GM12878 (cell line): ENCODE data around the gene FREM2. TPM values are rescaled to one million over a fixed set of nuclear protein-coding genes. Genes with fewer than 3 reads are reported as not detected.
A peak's percentile ranks its signal among the peaks of the same experiment; 100 is the strongest.

Source experiments
- ATAC-seq: fragments of 200-7000 bp; cut with Tn5 transposase; 3 replicates; pipeline ENCODE4 v1.9.1; 2020; ENCODE audit warnings: mild to moderate bottlenecking, moderate library complexity
- BruUV-seq: library from RNA; stranded (reverse); fragments of 400-500 nt; replicated peaks from 2 replicates; lab custom pipeline; 2021; lab: Mats Ljungman, UMichigan
- CTCF ChIA-PET: fragments of 300-600 bp; sonication (Branson Sonifier 250); formaldehyde crosslinking; extraction: SDS; loops from one replicate; lab custom pipeline; 2021; ENCODE audit warnings: inconsistent platforms; lab: Yijun Ruan, JAX
- POLR2A ChIA-PET: fragments of 350-600 bp; formaldehyde crosslinking; extraction: SDS; loops from one replicate; lab custom pipeline; 2021; ENCODE audit warnings: inconsistent platforms; lab: Charles Lee
- RAD21 ChIA-PET: fragments of 300-600 bp; sonication (Branson Sonifier 250); formaldehyde crosslinking; loops from one replicate; lab custom pipeline; 2023; ENCODE audit warnings: antibody characterized with exemption; ENCODE audit not compliant: unreplicated experiment; lab: Charles Lee
- SMC1A ChIA-PET: fragments of 300-600 bp; sonication (Branson Sonifier 250); formaldehyde crosslinking; loops from one replicate; lab custom pipeline; 2023; ENCODE audit not compliant: unreplicated experiment, uncharacterized antibody; lab: Charles Lee
- DNase-seq: peaks from one replicate; pipeline ENCODE4 v3.0.0-alpha.2; 2011; ENCODE audit warnings: low read depth, low spot score
- FAIRE-seq: peaks from 3 replicates; lab custom pipeline; 2011; peaks lifted over from hg19 to GRCh38; lab: Jason Lieb, UNC
- H2AFZ ChIP-seq: 2 replicates; pipeline ENCODE4 v1.6.0; 2011; ENCODE audit warnings: low read depth, low read length, control low read depth; ENCODE audit not compliant: control insufficient read depth
- H3K27ac ChIP-seq: 2 replicates; pipeline ENCODE4 v1.5.1; 2011; ENCODE audit warnings: control low read depth; ENCODE audit not compliant: control insufficient read depth, insufficient read depth
- H3K27me3 ChIP-seq, 2 experiments: replicated peaks in 1 of 2; 2 replicates each; pipeline versions ENCODE4 v1.6.0 to v1.6.1; 2011; ENCODE audit warnings: low read length in 1 of 2; ENCODE audit not compliant: control insufficient read depth in 2 of 2, insufficient read depth in 2 of 2
- H3K36me3 ChIP-seq, 2 experiments: 2 replicates each; pipeline ENCODE4 v1.5.1; 2011; ENCODE audit warnings: low read length in 1 of 2; ENCODE audit not compliant: control insufficient read depth in 2 of 2, insufficient read depth in 2 of 2
- H3K4me1 ChIP-seq: 2 replicates; pipeline ENCODE4 v1.6.1; 2011; ENCODE audit warnings: mild to moderate bottlenecking, low read length, moderate library complexity, mixed read lengths; ENCODE audit not compliant: control insufficient read depth, insufficient read depth
- H3K4me2 ChIP-seq: 2 replicates; pipeline ENCODE4 v1.6.0; 2011; ENCODE audit warnings: control low read depth; ENCODE audit not compliant: control insufficient read depth, insufficient read depth
- H3K4me3 ChIP-seq: fragments of 200-600 bp; sonication (generic); 2 replicates; pipeline ENCODE4 v1.5.1; 2016
- H3K79me2 ChIP-seq: 2 replicates; pipeline ENCODE4 v1.6.0; 2011; ENCODE audit warnings: low read length; ENCODE audit not compliant: control insufficient read depth, insufficient read depth
- H3K9ac ChIP-seq: 2 replicates; pipeline ENCODE4 v1.8.0; 2011; ENCODE audit warnings: low read length, control low read depth, mixed read lengths; ENCODE audit not compliant: control insufficient read depth, insufficient read depth
- H3K9me3 ChIP-seq: replicated peaks from 3 replicates; pipeline ENCODE4 v1.5.1; 2011; ENCODE audit warnings: mild to moderate bottlenecking, low read length; ENCODE audit not compliant: control insufficient read depth, insufficient read depth
- H4K20me1 ChIP-seq: 2 replicates; pipeline ENCODE4 v1.6.0; 2011; ENCODE audit not compliant: control insufficient read depth, insufficient read depth
- ATF7 ChIP-seq: fragments of 450-650 bp; IDR thresholded peaks from 2 replicates; pipeline ENCODE4 v1.6.1; 2016; ENCODE audit warnings: low read depth, mild to moderate bottlenecking
- BMI1 ChIP-seq: fragments of 450-650 bp; IDR thresholded peaks from 2 replicates; pipeline ENCODE4 v1.6.1; 2016; ENCODE audit warnings: mild to moderate bottlenecking, moderate library complexity, borderline replicate concordance
- CREB1 ChIP-seq: IDR thresholded peaks from 2 replicates; pipeline ENCODE4 v1.6.1; 2012; ENCODE audit warnings: low read depth, mild to moderate bottlenecking, inconsistent platforms
- HDAC2 ChIP-seq: fragments of 200-600 bp; sonication (generic); IDR thresholded peaks from 2 replicates; pipeline ENCODE4 v1.6.1; 2017
- IKZF1 ChIP-seq: fragments of 450-650 bp; conservative IDR thresholded peaks from 2 replicates; pipeline ENCODE4 v1.6.1; 2017; ENCODE audit warnings: antibody characterized with exemption, mild to moderate bottlenecking
- IKZF2 ChIP-seq, 2 experiments: fragments of 450-650 bp; IDR thresholded peaks; 2 replicates each; pipeline ENCODE4 v1.6.1; 2017; ENCODE audit warnings: mild to moderate bottlenecking in 2 of 2, moderate library complexity in 2 of 2
- MEF2A ChIP-seq: IDR thresholded peaks from 2 replicates; pipeline ENCODE4 v1.6.1; 2011; ENCODE audit warnings: low read depth, mild to moderate bottlenecking, low read length, moderate library complexity; ENCODE audit not compliant: insufficient read depth
- MTA3 ChIP-seq: IDR thresholded peaks from 2 replicates; pipeline ENCODE4 v1.6.1; 2012; ENCODE audit warnings: low read length, inconsistent platforms, borderline replicate concordance
- NFYB ChIP-seq: IDR thresholded peaks from 2 replicates; pipeline ENCODE4 v1.6.1; 2011; ENCODE audit warnings: low read depth, mild to moderate bottlenecking, low read length, improper control_type of control experiment, moderate library complexity; ENCODE audit not compliant: insufficient read depth
- NR2F1 ChIP-seq: fragments of 450-650 bp; conservative IDR thresholded peaks from 2 replicates; pipeline ENCODE4 v1.6.1; 2017; ENCODE audit warnings: mild to moderate bottlenecking
- PKNOX1 ChIP-seq: fragments of 450-650 bp; IDR thresholded peaks from 2 replicates; pipeline ENCODE4 v1.6.1; 2016; ENCODE audit warnings: mild to moderate bottlenecking
- RELB ChIP-seq: fragments of 450-650 bp; IDR thresholded peaks from 2 replicates; pipeline ENCODE4 v1.6.1; 2017; ENCODE audit warnings: low read depth, mild to moderate bottlenecking, moderate library complexity
- RUNX3 ChIP-seq: IDR thresholded peaks from 2 replicates; pipeline ENCODE4 v1.6.1; 2012; ENCODE audit warnings: low read length, inconsistent platforms
- SPI1 ChIP-seq: IDR thresholded peaks from 2 replicates; pipeline ENCODE4 v1.6.1; 2011; ENCODE audit warnings: low read depth, mild to moderate bottlenecking, low read length, moderate library complexity, borderline replicate concordance; ENCODE audit not compliant: insufficient read depth
- WGBS: methylation state at CpG from one replicate; pipeline ENCODE4 v1.1.6; 2016; ENCODE audit warnings: low lambda C conversion rate; ENCODE audit not compliant: insufficient replicate concordance, insufficient coverage; ENCODE audit errors: missing lambda C conversion rate; 5-methylcytosine and 5-hydroxymethylcytosine counted together
- in situ Hi-C: fragments of 300-500 bp; cut with MboI; formaldehyde crosslinking; loops from 9 replicates; pipeline ENCODE4 v1.14.3; 2018; ENCODE audit warnings: mixed read lengths
- intact Hi-C: fragments of 100-400 bp; cut with micrococcal nuclease; formaldehyde crosslinking; loops from one replicate; pipeline ENCODE4 v1.14.2; 2022; ENCODE audit not compliant: unreplicated experiment
- polyA plus RNA-seq, 11 experiments: library from polyadenylated mRNA; depleted of rRNA in 4 of 11; unstranded in 6 of 11; stranded (reverse) in 5 of 11; fragments of >200 nt; fragmentation: Nextera tagmentation in 4 of 11; fragmentation: Illumina TruSeq in 1 of 11; extraction: Ambion mirVana in 4 of 11; extraction: Trizol in 1 of 11; gene quantifications; 1 replicate in 1 of 11; 2 replicates in 10 of 11; pipeline versions ENCODE4 v1.2.1 to v1.2.3, GENCODE V29; 2011 to 2016; ENCODE audit warnings: inconsistent platforms in 2 of 11, missing spikeins in 2 of 11, low read depth in 1 of 11
- total RNA-seq, 4 experiments: library from RNA; depleted of rRNA in 3 of 4; stranded (reverse); fragments of >200 nt in 3 of 4; fragmentation: Illumina TruSeq in 1 of 4; extraction: Trizol in 1 of 4; gene quantifications; 2 replicates each; pipeline versions ENCODE4 v1.2.1 to v1.2.3, GENCODE V29; 2013 to 2021
- TF ChIP-seq, protein P1 (sequence below), 3 experiments: IDR thresholded peaks in 2 of 3; conservative IDR thresholded peaks in 1 of 3; 2 replicates each; pipeline ENCODE4 v1.5.1; 2011; ENCODE audit warnings: low read depth in 3 of 3, low read length in 3 of 3, mild to moderate bottlenecking in 3 of 3, control low read depth in 2 of 3, moderate library complexity in 2 of 3, inconsistent platforms in 1 of 3, mixed read lengths in 1 of 3; ENCODE audit not compliant: control insufficient read depth in 2 of 3, insufficient read depth in 1 of 3; ENCODE audit errors: extremely low read depth in 1 of 3
- TF ChIP-seq, protein P2 (sequence below): IDR thresholded peaks from 2 replicates; pipeline ENCODE4 v1.6.1; 2011; ENCODE audit warnings: borderline replicate concordance, low read depth, mild to moderate bottlenecking, moderate library complexity, mixed read lengths, low read length; ENCODE audit not compliant: insufficient read depth; ENCODE audit errors: extremely low read length

The FREM2 gene
- total and polyA plus RNA-seq, 10 of the 15 experiments (the other 5 are each of a cell fraction or from before 2014, with no cell fraction given) = 0.02 to 0.12 (median 0.05) TPM; not detected in 2

DNA sequence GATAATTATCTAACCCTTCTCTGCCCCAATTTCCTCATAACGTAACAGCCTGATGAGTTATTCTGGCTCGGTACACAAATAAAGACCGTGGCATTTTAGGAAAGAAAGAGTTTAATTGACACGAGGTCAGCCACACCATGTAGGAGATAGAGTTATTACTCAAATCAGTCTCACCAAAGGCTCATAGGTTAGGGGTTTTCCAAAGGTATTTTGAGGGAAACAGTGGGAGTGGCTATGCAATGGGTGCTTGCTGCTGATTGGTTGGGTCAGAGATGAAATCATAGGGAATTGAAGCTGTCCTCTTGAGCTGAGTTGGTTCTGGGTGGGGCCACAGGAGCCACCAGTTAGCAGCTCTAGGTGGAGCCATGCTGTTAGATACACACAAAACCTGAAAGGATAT lies 137.5 kb downstream of the FREM2 start:
- H3K27ac ChIP-seq = no peak overlapping the region
- no peak overlapping the region for H3K4me3 ChIP-seq
- FAIRE-seq (no peak), DNase-seq (peak; percentile 36), ATAC-seq (peak; percentile 91)
- ChIA-PET POLR2A (interaction anchor here (0.6 to 1.1 kb wide), 5 partner anchors 26 to 44 kb away, joined by 3 to 8 read pairs (median 4); no protein-coding TSS in a partner anchor), SMC1A (interaction anchor here (0.7 to 2.6 kb wide), 13 partner anchors 8 to 64 kb away, joined by 3 to 26 read pairs (median 4); no protein-coding TSS in a partner anchor), RAD21 (interaction anchor here (0.7 to 3.2 kb wide), 11 partner anchors 8 to 139 kb away, joined by 3 to 30 read pairs (median 6); no protein-coding TSS in a partner anchor), CTCF (interaction anchor here (0.8 to 3.1 kb wide), 12 partner anchors 9 to 138 kb away, joined by 3 to 27 read pairs (median 4); no protein-coding TSS in a partner anchor)
- no peaks in the 10 kb centered on the region for H3K27me3 ChIP-seq
- no peaks in the 10 kb centered on the region for H3K36me3 ChIP-seq
- no peaks in the 10 kb centered on the region; the same call in 2 of the 3 replicates for H3K9me3 ChIP-seq
- BruUV-seq = no TSS peak
- in situ Hi-C loops = no loop called here
- H3K9ac ChIP-seq = no peak overlapping the region
- intact Hi-C loops = loop anchor here (5.0 kb wide), 1 partner anchor 38 kb away; no protein-coding TSS in a partner anchor
- H4K20me1 ChIP-seq = no peaks in the 10 kb centered on the region
- H3K79me2 ChIP-seq = no peaks in the 10 kb centered on the region
- H3K4me1 ChIP-seq = no peaks in the 10 kb centered on the region
- WGBS = 0% methylated on average over 4 of the region's 4 CpGs
- H3K4me2 ChIP-seq = no peak overlapping the region
- H2AFZ ChIP-seq = no peak overlapping the region
- TF ChIP-seq IKZF1 (peak; percentile 62), IKZF2 (IDR thresholded peaks at IDR 0.05) (peak; percentile 40 to 59; a peak in 3 of 4 replicates), PKNOX1 (peak; percentile 39; the same call in 1 of the 2 replicates), BMI1 (0 out of 2 replicates have a peak, but pooled peaks have one; percentile 24), NR2F1 (peak; percentile 81; the same call in 1 of the 2 replicates), NFYB (peak; percentile 64), CREB1 (0 out of 2 replicates have a peak, but pooled peaks have one; percentile 8), MEF2A (no peak), ATF7 (peak; percentile 31; the same call in 1 of the 2 replicates), RUNX3 (peak; percentile 52; the same call in 1 of the 2 replicates), SPI1 (no peak), RELB (peak; percentile 69), HDAC2 (no peak), MTA3 (no peak)
- TF ChIP-seq, protein P1, sequence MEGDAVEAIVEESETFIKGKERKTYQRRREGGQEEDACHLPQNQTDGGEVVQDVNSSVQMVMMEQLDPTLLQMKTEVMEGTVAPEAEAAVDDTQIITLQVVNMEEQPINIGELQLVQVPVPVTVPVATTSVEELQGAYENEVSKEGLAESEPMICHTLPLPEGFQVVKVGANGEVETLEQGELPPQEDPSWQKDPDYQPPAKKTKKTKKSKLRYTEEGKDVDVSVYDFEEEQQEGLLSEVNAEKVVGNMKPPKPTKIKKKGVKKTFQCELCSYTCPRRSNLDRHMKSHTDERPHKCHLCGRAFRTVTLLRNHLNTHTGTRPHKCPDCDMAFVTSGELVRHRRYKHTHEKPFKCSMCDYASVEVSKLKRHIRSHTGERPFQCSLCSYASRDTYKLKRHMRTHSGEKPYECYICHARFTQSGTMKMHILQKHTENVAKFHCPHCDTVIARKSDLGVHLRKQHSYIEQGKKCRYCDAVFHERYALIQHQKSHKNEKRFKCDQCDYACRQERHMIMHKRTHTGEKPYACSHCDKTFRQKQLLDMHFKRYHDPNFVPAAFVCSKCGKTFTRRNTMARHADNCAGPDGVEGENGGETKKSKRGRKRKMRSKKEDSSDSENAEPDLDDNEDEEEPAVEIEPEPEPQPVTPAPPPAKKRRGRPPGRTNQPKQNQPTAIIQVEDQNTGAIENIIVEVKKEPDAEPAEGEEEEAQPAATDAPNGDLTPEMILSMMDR (IDR thresholded peaks at IDR 0.05 in 2 of 3, conservative IDR thresholded peaks at IDR 0.05 in 1 of 3; ENCODE audit: control insufficient read depth in 2 of 3, extremely low read depth in 1 of 3, insufficient read depth in 1 of 3, low read depth in 3 of 3, low read length in 3 of 3) = no peak; a peak in 1 of 6 replicates
- TF ChIP-seq, protein P2, sequence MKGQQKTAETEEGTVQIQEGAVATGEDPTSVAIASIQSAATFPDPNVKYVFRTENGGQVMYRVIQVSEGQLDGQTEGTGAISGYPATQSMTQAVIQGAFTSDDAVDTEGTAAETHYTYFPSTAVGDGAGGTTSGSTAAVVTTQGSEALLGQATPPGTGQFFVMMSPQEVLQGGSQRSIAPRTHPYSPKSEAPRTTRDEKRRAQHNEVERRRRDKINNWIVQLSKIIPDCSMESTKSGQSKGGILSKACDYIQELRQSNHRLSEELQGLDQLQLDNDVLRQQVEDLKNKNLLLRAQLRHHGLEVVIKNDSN = no peak
